ENCODE results near the gene TPRX2.

The TPRX2 gene

GRCh38 chr19:47891923-47892666 is 33.1 kb downstream of the TPRX2 start:
- Histone ChIP-seq H3K36me3 (no peaks in the 10 kb centered on the region), H3K9me3 (no peaks in the 10 kb centered on the region), H3K4me3 (ENCODE audit: low read depth, low read length) (no peak overlapping the region), H3K4me1 (peaks cover 4% of the 10 kb centered on the region), H3K27me3 (no peaks in the 10 kb centered on the region)
- TF ChIP-seq CTCF (IDR thresholded peaks at IDR 0.05; ENCODE audit: low read depth, low read length) = no peak
- peak; percentile 40 for DNase-seq

GRCh38 chr19:47895165-47895782 is 36.2 kb downstream of the TPRX2 start:
- no peak for DNase-seq
- Histone ChIP-seq H3K4me1 (peaks cover 4% of the 10 kb centered on the region), H3K9me3 (no peaks in the 10 kb centered on the region), H3K27me3 (no peaks in the 10 kb centered on the region), H3K36me3 (no peaks in the 10 kb centered on the region), H3K4me3 (ENCODE audit: low read depth, low read length) (no peak overlapping the region)
- TF ChIP-seq CTCF (IDR thresholded peaks at IDR 0.05; ENCODE audit: low read depth, low read length) = no peak

DNA sequence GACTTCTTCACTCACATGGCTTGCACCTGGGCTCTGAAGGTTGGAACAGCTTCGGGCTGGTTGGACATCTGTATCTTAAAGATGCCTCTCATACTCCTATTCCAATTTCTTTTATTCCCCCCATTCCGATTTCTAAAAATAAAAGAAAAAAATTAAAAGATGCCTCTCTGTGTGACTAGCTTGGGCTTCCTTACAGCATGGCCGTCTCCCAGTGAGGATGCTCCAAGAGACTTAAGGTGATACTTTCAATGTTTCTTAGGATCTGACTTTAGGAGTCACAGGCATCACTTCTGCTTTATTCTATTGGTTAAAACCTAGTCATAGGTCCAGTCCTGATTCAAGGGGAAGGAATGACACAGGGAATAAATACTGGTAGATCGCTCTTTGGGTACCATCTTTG is 37.0 kb downstream of the TPRX2 start:
- Histone ChIP-seq H3K9me3 (no peaks in the 10 kb centered on the region), H3K4me1 (peaks cover 4% of the 10 kb centered on the region), H3K36me3 (no peaks in the 10 kb centered on the region), H3K4me3 (ENCODE audit: low read depth, low read length) (no peak overlapping the region), H3K27me3 (no peaks in the 10 kb centered on the region)
- no peak for DNase-seq
- TF ChIP-seq CTCF (IDR thresholded peaks at IDR 0.05; ENCODE audit: low read depth, low read length) = no peak

DNA sequence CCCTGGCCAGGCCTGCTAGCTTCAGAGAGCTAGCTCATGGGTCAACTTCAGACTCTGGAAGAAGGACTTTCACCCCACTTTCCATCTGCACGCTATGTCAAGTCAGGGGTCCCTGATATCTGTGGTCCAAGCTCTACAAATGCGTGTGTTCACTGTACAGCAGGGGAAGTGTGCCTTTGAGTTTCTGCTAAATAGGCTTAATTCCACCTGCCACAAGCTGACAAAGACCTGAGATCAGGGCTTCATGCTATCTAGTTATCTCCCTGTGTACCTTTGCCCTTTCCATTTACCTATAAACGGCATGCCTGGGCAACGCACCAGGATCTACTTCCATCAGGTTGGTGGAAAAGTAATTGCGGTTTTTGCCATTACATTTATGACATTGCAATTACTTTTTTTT is 37.7 kb downstream of the TPRX2 start:
- no peaks in the 10 kb centered on the region for H3K4me1 ChIP-seq
- no peaks in the 10 kb centered on the region for H3K9me3 ChIP-seq
- no peak overlapping the region for H3K4me3 ChIP-seq (ENCODE audit: low read depth, low read length)
- TF ChIP-seq CTCF (IDR thresholded peaks at IDR 0.05; ENCODE audit: low read depth, low read length) = no peak
- no peak for DNase-seq
- no peaks in the 10 kb centered on the region for H3K27me3 ChIP-seq
- no peaks in the 10 kb centered on the region for H3K36me3 ChIP-seq

GRCh38 chr19:47897861-47898260 is 38.8 kb downstream of the TPRX2 start:
- no peak for DNase-seq
- no peak for TF ChIP-seq CTCF (IDR thresholded peaks at IDR 0.05; ENCODE audit: low read depth, low read length)
- Histone ChIP-seq H3K36me3 (no peaks in the 10 kb centered on the region), H3K9me3 (no peaks in the 10 kb centered on the region), H3K27me3 (no peaks in the 10 kb centered on the region), H3K4me3 (ENCODE audit: low read depth, low read length) (no peak overlapping the region), H3K4me1 (no peaks in the 10 kb centered on the region)

DNA sequence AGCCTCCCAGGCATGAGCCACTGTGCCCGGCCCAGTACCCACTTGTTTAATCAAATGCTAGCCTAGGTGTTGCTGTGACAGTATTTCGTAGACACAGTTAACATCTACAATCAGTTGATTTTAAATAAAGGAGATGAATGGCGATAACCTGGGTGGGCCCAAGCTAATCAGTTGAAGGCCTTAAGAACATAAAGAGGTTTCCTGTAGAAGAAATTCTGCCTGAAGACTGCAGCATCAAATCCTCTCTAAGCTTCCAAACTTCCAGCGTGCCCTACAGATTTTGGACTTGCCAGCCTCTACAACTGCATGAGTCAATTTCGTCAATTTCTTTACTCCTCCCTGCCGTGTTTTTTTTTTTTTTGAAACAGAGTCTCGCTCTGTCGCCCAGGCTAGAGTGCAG is 40.3 kb downstream of the TPRX2 start:
- no peaks in the 10 kb centered on the region for H3K36me3 ChIP-seq
- no peaks in the 10 kb centered on the region for H3K27me3 ChIP-seq
- no peak for DNase-seq
- no peaks in the 10 kb centered on the region for H3K9me3 ChIP-seq
- no peaks in the 10 kb centered on the region for H3K4me1 ChIP-seq
- H3K4me3 ChIP-seq (ENCODE audit: low read depth, low read length) = no peak overlapping the region
- no peak for TF ChIP-seq CTCF (IDR thresholded peaks at IDR 0.05; ENCODE audit: low read depth, low read length)

Data from BE2C (cell line).